Measurements from ENCODE around the gene AGRP.
"Not testable (repeated sequence)": the region's sequence is repeated elsewhere in the genome, so short reads cannot be mapped to it uniquely, and the experiment has no call there.

The AGRP gene, protein sequence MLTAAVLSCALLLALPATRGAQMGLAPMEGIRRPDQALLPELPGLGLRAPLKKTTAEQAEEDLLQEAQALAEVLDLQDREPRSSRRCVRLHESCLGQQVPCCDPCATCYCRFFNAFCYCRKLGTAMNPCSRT

DNA sequence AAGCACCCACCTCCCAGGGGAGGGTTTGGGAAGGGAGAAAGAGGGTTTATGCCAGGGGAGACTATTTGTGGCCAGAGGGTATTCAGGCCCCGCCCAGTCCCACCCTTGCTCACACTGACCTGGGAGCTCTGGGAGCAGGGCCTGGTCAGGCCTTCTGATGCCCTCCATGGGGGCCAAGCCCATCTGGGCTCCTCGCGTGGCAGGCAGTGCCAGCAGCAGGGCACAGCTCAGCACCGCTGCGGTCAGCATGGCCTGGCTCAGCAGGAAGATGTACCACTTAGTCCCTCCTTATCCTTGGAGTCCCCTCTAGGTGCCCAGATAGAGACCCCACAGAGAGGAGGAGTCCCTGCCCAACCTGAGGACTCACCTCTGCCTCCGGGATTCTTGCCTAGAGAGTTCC is at the start of gene AGRP:
TSS of gene AGRP (minus strand) at position 398 of the 400 bp plus-strand sequence. CDS start at position 249, 149 bp downstream.
- in situ Hi-C loops (cut with HindIII; ENCODE audit: low sequenced_read_pairs), result loop anchor here (5.0 kb wide), 1 partner anchor 104 kb away; no protein-coding TSS in a partner anchor

DNA sequence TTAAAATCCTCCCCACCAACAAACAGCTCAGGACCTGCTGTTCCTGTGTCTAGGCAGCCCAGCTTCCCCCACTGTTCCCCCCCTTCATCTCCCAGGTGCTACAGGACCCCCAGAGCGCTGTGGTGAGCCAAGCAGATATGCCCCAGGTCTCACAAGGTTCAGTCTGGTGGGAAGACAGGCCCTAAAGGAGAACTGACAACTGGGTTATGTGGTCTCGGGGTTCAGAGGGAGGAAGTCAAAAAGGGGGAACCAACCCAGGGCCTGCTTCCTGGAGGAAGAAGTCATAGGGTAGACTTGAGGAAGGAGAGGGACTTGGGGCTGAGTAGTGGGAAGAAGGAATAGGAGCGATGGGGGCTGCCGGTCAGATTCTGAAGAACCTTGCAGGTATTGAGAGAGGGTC is 47.9 kb upstream of the AGRP start:
- in situ Hi-C loops (cut with HindIII; ENCODE audit: low sequenced_read_pairs), result no loop called here

DNA sequence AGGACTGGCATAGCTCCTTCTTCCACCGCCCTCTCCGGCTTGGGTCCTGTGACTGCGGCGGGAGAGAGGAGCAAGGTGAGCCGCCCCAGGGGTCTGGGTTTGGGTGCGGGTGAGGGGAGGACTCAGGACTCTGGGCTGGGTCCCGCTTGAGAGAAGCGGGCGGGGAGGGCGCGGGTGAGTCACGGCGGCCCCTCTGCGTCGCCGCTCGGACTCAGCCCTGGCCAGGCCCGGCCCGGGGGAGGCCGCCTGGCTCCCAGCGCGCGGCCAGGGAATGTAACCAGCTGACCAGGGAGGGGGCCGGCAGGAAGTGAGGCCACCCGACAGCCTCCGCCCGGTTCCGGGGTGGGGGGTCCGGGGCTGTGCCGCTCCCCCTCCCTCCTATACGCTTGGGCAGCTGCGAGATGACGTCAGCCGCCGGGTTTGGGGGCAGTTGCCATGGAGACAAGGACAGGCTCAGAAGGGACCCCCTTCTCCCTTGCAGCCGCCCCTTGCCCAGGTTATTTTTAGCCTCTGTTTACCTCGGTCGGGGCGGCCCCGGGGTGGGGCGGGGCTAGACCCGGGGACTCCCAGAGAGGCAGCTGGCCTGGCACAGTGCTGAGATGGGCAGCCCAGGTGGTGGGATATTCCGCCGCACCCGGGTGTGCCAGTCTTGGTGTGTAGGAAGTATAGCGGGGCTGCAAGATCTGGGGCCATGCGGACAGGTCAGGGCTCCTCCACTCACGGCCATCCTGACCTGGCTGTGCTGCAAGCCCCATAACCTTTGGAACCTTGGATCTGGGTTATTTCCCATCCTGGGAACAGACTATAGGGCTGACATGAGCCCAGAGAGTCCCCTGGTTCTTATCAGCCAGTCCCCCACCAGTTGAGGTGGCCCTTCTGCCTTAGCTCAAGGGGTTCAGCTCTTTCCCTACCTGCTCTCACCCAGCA is 46.9 kb upstream of the AGRP start:
- in situ Hi-C loops (cut with HindIII; ENCODE audit: low sequenced_read_pairs), result no loop called here

DNA sequence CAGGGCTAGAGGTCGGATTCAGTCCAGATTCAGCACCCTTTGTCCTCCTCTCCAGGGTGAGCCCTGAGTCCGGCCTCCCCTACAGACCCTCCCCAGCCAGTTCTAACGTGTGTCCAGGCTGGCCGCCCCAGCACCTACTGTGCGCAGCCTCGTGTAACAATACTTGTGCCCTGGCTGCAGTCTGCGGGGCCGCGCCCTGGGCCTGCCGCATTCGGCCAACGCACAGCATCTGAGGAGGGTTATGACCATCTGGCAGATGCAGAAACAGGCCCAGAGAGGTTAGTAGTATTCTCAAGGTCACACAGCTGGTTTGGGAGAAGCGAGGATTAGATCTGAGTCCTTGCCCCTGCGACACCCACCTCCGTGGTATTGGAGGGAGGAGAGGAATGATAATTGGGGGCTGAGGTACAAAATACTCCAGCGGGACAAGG is 46.2 kb upstream of the AGRP start:
- in situ Hi-C loops (cut with HindIII; ENCODE audit: low sequenced_read_pairs), result no loop called here

DNA sequence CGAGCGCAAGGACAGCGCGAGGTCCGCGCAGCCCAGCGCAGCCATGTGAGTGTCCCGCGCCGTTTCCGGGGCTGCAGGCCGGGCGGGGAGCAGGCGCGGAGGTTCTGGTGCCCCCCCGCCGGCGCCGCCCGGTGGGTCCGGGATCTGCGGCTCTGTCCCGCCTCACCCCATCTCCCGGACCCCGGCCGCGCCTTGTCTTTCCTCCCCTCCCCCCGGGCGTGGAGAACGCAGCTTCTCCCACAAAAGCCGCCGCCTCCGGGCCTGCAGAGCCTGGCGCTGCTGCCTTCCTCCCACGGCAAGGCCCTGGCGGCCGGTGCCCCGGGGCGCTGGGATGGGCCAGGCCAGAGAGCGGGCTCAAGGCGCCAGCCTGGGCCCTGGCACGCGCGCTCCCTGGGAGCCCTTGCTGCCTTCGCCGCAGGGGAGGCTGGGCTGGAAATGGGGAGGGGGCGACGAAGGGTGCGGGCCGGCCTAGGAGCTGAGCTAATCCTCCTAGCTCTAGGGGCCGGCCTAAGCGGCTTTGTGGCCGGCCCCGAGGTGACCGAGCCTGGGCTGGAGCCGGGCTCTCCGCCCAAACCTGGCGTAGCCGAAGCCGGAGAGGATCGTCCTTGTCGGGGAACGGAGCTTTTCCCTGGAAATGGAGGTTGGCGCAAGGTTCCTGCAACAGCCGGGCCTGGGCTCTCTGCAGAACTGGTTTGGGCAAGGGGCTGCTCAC is 45.7 kb upstream of the AGRP start:
- in situ Hi-C loops (cut with HindIII; ENCODE audit: low sequenced_read_pairs), result no loop called here

DNA sequence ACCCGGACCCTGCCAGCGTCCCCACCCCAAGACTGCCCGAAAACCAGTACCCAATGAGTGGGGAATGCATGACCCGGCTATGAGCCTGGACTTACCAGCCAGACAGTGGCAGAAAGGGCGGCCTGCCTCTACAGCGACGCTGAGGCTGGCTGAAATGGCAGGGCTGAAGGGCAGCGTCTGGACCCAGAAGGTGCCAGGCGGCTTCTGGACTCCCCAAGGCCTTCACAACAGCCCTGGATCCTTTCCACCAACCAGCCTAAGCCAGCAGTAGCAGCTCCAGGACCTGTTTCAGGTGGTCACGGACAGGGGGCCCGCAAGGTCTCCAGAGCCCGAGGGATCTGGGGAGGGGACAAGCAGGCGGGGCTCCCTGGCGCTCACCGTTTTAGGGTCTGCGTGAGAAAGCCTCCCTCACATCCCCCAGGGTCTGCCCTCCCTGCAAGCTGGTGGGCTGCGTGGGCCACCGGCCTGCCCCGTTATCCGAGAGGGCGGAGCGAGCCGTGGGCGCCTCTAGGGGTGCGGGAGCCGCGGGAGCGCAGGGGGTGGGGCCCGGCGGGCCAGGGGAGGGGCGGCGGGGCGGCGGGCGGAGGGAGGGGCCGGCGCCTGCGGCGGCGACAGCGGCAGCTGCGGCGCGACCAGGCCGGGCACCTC is 45.0 kb upstream of the AGRP start, which contains the start of gene RIPOR1:
TSS of gene RIPOR1 (plus strand) at position 608 of the 648 bp plus-strand sequence. CDS start 9,618 bp downstream, outside the sequence.
- in situ Hi-C loops (cut with HindIII; ENCODE audit: low sequenced_read_pairs), result no loop called here

DNA sequence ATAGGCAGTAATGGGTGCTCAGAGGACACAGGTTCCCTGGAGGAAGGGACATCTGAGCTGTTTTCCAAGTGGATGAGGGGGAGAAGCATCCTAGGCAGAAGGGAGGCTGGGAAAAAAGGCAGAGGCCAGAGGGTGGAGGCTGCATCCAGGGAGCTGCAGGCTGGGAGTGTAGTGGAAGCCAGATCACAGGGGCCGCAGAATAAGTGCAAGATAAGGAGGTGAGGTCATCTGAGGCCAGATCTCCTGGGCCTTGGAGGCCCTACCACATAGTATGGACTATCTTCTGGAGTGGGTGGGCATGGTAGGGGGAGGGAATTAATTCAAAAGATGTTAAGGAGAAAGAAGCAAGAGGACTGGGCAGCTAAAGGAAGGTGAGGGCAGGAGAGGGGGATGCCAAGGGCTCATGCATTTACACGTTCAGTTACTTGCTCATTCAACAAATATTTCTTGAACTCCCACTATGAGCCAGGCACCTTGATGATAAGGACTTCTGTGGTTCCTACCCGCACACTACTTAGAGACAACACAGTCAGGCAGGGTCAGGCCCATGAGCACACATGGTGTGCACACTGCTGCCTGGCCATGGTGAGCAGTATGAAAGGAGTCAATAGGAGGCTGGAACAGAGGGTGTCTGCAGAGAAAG is 42.9 kb upstream of the AGRP start:
- in situ Hi-C loops (cut with HindIII; ENCODE audit: low sequenced_read_pairs), result no loop called here

DNA sequence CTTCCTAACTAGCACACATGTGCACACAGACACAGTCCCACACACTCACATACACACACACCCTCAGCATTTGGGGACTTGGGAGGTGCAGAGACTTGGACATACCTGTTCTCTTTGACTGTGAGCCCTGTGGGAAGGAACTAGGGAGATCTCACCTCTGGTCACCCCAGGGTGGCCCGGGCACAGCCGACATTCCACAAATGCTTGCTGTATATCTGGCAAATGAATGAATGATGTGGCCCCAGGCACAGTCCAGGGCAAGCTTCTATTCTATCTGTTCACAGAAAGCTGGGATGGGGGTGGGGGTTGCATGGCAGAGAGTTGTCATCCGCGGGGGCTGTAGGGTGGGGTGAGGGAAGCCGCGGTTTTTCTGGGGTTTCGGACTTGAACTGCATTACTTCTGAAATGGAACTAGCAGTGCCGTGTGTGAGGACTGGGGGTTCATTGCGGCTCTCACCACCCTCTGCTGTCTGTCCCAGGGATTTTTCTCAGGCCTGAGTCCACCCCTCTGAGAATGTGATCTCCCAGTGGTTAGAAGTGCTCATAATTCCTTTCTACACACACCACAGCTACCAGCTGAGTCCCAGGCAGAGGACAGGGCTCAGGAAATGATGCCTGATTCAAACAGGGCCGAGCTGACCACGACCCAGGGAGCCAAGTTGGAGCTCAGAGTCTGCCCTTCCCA is 42.0 kb upstream of the AGRP start:
- in situ Hi-C loops (cut with HindIII; ENCODE audit: low sequenced_read_pairs), result no loop called here

DNA sequence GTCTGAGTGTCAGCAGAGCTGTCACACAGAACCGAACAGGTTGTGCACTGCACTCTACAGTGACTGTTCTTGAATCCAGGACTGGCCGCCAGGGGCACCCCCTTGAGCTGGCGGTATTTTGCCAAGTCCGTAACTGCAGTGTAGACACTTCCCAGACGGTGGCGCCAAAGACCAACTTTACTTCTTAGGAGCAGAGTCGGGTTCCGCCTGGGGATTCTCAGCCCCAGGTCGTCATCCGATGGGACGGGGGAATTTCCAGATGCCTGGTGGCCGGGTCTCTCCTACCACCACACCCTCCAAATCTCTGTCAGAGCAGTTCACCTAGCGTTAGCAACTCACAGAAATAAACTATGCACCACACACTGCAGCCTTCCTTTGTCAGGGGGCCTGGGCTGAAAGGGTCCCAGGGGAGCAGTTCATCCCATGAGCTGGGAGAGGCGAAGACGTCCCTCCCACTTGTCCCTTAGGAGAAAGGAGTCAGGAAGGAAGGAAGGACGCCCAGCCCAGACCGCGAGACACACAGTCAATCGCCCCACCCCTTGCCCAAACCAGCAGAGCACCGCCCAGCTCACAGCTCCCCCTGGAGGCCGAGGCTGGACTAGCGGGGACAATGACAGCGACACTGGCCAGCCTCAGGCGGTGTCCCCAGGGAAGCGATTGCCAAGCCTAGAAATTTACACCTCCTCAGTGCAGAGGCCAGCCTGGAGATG is 37.9 kb upstream of the AGRP start:
- in situ Hi-C loops (cut with HindIII; ENCODE audit: low sequenced_read_pairs), result no loop called here

DNA sequence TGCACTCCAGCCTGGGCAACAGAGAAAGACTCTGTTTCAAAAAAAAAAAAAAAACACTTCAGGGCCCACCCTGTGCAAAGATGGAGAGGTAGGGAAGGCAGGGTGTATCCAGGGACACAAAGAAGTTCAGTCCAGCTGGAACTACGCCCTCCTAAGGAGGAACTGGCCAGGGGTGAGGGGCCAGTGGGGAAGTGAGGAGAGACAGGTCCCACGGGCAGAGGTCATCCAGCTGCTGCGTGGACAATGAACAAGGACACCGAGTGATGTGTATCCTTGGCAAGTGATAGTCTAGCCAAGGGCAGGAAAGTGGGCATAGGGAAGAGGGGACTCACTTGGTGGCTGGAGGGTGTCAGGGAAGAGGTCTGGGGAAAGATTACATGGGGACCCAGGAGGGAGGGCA is 35.9 kb upstream of the AGRP start:
- in situ Hi-C loops (cut with HindIII; ENCODE audit: low sequenced_read_pairs), result no loop called here

DNA sequence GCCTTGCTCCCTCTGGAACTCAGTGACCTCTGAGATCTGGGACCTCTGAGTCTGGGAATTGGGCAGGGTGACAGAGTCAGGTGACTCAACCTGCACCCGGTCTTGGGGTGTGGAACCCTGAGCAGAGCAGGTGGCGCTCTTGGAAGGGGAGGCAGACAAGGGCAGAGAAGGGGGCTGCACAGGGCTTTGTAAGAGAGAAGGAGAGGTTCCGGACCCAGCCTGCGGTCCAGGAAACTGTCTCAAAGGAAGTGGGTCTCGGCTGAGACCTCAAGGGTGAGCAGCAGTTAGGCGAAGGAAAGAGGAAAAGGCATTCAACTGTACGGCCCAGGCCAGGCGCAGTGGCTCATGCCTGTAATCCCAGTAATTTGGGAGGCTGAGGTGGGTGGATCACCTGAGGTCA is 35.3 kb upstream of the AGRP start:
- in situ Hi-C loops (cut with HindIII; ENCODE audit: low sequenced_read_pairs), result no loop called here

DNA sequence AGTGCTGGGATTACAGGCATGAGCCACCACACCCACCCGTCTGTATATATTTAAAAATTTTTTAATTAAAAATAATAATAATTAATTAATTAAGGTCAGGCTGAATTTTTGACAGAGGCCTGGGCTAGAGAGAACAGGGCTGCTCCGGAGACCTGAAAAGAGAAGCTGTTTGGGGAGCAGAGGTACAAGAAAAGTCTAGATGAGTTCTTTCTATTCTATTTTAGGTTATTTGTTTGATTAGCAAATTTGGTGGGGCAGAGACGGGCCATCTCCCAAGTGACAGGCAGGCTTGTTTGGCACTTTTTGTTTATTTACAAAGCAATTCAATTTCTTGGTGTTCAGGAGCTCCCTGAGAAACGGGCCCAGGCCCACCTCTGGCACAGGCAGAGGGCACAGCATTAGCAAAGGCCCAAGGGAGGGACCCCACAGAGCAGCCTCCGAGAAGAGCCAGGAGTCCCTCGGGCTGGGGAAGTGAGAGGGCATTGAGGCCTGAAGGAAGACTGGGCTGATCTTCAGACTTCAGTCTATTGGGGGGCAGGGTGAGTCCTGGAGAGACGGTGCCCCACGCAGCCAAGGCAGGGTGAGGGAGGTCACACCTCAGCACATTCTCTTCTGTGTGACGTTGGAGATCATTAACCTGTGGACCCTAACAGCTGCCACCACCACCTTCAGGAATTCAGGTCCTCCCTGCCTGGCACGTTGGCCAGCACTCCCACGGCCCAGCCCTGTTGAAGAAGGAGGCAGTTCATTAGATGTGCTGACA is 34.5 kb upstream of the AGRP start:
- in situ Hi-C loops (cut with HindIII; ENCODE audit: low sequenced_read_pairs), result no loop called here

DNA sequence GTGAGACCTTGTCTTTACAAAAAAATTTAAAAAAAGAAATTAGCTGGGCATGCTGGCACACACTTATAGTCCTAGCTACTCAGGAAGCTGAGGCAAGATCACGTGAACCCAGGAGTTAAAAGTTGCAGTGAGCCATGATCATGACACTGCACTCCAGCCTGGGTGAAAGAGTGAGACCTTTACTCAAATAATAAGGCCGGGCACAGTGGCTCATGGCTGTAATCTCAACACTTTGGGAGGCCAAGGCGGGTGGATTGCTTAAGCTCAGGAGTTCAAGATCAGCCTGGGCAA is 33.8 kb upstream of the AGRP start:
- in situ Hi-C loops (cut with HindIII; ENCODE audit: low sequenced_read_pairs), result no loop called here

DNA sequence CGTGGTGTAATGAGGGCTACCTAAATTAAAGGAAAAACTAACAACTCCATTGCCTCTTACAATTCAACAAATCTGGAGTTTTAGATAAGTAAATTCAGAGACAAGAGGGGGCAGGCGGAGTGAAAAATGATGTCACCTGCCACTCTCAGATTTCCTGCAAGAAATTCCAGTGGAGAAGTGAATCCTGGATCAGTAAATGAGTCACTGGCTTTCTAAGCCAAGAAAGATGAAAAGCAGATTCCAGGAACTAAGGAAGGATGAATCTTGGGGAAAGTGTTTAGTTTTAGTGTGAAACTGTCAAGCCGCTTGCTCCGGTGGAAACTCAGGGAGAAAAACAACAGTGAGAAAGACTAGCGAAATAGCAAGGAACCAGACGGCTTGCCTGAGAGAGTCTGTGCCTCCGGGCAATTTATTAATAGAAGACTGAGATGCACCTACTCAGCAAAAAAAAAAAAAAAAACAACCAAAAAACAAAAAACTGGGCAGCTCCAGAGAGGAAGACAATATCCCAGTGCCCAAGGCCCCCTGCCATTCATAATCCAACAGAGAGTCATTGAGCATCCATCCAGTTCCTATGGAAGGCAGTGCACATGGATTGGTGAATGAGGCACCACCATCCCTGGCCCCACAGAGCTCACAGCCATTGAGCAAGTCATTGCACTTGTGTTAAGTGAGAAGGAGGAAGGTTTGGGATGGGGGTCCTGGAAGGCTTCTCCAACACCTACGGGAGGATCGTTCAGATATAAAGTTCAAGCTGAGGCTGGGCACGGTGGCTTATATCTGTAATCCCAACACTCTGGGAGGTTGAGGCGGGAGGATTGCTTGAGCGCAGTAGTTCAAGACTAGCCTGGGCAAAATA is 33.2 kb upstream of the AGRP start:
- in situ Hi-C loops (cut with HindIII; ENCODE audit: low sequenced_read_pairs), result no loop called here

DNA sequence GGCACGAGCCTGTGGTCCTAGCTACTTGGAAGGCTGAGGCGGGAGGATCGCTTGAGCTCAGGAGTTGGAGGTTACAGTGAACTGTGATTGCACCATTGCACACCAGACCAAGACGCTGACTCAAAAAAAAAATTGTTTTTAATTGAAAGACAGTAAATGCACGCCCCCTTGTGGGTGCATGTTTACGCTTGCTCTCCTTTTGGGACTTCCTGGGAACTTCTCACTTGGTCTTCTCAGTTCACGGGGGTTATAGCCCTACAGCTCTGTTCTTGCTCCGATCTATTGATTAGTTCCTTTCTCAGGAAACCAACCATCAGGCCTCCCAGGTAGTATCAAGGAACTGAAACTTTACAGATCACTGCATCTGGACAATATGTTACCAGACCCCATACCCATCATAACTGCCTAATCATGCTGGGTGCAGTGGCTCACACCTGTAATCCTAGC is 31.1 kb upstream of the AGRP start:
- in situ Hi-C loops (cut with HindIII; ENCODE audit: low sequenced_read_pairs), result no loop called here

DNA sequence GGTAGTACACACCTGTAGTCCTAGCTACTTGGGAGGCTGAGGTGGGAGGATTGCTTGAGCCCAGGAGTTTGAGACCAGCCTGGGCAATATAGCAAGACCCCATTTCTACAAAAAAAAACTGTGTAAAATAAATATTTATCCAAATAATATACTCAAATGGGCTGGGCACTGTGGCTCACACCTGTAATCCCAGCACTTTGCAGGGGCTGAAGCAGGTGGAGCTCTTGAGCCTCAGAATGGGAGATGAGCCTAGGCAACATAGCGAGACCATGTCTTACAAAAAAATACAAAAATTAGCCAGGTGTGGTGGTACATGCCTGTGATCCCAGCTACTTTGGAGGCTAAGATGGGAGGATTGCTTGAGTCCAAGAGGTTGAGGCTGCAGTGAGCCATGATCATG is 30.5 kb upstream of the AGRP start:
- in situ Hi-C loops (cut with HindIII; ENCODE audit: low sequenced_read_pairs), result not testable (repeated sequence)

DNA sequence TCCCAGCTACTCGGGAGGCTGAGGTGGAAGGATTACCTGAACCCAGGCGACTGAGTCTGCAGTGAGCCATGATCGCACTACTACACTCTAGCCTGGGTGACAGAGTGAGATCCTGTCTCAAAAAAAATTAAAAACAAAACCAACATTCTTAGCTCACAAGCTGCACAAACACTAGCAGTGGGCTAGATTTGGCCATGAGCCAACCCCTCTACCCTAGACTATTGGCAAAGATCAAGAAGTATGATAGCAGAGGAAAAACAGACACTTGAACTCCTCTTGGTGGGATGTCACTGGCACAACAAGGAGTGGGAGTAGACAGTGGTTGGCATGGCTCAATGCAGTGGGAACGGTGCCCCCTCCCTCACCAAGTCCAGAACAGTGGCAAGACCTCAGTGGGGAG is 25.7 kb upstream of the AGRP start:
- in situ Hi-C loops (cut with HindIII; ENCODE audit: low sequenced_read_pairs), result no loop called here

DNA sequence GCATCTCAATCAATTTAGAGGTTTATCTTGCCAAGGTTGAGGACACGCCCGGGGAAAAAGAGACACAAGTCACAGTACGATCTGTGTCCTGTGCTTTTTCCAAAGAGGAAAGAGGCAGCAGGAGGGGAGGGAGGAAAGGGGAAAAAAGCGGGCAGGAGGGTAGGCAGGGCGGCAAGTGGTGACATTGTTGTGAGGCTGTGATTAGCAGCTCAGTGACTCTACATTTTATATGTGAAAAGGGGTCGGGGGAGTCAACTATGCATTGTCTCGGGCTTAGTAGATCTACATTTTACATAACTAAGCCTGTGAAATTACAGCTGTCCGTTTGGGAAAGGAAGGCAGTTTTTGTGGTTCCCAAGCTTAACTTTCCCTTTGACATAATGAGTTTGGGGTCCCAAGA is 23.1 kb upstream of the AGRP start:
- in situ Hi-C loops (cut with HindIII; ENCODE audit: low sequenced_read_pairs), result no loop called here
